ENCODE measurements around the gene GALK1.

DNA sequence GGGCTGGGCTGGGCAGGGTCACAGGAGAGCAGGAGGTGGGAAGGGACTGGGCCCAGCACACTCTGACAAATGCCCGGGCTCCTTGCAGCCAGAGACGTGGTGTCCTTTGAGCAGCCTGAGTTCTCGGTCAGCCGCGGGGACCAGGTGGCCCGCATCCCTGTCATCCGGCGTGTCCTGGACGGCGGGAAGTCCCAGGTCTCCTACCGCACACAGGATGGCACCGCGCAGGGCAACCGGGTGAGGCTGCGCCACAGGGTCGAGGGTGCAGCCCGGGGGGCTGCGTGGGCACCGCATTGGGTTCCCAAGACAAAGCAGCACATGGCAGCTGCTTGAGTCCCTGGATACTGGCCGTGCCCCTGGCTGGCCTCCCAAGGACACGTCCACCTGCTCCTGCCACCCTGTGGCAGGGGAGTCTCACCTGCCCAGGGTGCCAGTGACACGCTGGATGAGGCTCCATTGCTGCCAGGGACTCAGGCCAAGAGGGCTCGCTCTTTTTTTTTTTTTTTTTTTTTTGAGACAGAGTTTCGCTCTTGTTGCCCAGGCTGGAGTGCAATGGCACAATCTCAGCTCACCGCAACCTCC lies 21.3 kb downstream of the GALK1 start:
- TF ChIP-seq, protein P1, sequence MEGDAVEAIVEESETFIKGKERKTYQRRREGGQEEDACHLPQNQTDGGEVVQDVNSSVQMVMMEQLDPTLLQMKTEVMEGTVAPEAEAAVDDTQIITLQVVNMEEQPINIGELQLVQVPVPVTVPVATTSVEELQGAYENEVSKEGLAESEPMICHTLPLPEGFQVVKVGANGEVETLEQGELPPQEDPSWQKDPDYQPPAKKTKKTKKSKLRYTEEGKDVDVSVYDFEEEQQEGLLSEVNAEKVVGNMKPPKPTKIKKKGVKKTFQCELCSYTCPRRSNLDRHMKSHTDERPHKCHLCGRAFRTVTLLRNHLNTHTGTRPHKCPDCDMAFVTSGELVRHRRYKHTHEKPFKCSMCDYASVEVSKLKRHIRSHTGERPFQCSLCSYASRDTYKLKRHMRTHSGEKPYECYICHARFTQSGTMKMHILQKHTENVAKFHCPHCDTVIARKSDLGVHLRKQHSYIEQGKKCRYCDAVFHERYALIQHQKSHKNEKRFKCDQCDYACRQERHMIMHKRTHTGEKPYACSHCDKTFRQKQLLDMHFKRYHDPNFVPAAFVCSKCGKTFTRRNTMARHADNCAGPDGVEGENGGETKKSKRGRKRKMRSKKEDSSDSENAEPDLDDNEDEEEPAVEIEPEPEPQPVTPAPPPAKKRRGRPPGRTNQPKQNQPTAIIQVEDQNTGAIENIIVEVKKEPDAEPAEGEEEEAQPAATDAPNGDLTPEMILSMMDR (IDR thresholded peaks at IDR 0.05 in 2 of 3, conservative IDR thresholded peaks at IDR 0.05 in 1 of 3; ENCODE audit: insufficient read depth in 2 of 3, low read depth in 1 of 3, low read length in 3 of 3): no peak
- TF ChIP-seq KAT8 (IDR thresholded peaks at IDR 0.05; ENCODE audit: low read depth): no peak
- no peak for TF ChIP-seq ZNF77 (CRISPR knock-in tag; IDR thresholded peaks at IDR 0.05)
- no peak for TF ChIP-seq SIN3A (IDR thresholded peaks at IDR 0.05; ENCODE audit: borderline replicate concordance in 2 of 2, control insufficient read depth in 1 of 2, low read depth in 2 of 2, low read length in 2 of 2)
- TF ChIP-seq, protein P2, sequence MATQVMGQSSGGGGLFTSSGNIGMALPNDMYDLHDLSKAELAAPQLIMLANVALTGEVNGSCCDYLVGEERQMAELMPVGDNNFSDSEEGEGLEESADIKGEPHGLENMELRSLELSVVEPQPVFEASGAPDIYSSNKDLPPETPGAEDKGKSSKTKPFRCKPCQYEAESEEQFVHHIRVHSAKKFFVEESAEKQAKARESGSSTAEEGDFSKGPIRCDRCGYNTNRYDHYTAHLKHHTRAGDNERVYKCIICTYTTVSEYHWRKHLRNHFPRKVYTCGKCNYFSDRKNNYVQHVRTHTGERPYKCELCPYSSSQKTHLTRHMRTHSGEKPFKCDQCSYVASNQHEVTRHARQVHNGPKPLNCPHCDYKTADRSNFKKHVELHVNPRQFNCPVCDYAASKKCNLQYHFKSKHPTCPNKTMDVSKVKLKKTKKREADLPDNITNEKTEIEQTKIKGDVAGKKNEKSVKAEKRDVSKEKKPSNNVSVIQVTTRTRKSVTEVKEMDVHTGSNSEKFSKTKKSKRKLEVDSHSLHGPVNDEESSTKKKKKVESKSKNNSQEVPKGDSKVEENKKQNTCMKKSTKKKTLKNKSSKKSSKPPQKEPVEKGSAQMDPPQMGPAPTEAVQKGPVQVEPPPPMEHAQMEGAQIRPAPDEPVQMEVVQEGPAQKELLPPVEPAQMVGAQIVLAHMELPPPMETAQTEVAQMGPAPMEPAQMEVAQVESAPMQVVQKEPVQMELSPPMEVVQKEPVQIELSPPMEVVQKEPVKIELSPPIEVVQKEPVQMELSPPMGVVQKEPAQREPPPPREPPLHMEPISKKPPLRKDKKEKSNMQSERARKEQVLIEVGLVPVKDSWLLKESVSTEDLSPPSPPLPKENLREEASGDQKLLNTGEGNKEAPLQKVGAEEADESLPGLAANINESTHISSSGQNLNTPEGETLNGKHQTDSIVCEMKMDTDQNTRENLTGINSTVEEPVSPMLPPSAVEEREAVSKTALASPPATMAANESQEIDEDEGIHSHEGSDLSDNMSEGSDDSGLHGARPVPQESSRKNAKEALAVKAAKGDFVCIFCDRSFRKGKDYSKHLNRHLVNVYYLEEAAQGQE (IDR thresholded peaks at IDR 0.05; ENCODE audit: borderline replicate concordance): no peak
- TF ChIP-seq, protein P2 (CRISPR knock-in tag; IDR thresholded peaks at IDR 0.05; ENCODE audit: low read depth): no peak
- TF ChIP-seq ZBTB7A (IDR thresholded peaks at IDR 0.05; ENCODE audit: borderline replicate concordance, control insufficient read depth, low read depth, low read length): no peak
- TF ChIP-seq, protein P3, sequence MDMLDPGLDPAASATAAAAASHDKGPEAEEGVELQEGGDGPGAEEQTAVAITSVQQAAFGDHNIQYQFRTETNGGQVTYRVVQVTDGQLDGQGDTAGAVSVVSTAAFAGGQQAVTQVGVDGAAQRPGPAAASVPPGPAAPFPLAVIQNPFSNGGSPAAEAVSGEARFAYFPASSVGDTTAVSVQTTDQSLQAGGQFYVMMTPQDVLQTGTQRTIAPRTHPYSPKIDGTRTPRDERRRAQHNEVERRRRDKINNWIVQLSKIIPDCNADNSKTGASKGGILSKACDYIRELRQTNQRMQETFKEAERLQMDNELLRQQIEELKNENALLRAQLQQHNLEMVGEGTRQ (CRISPR knock-in tag; IDR thresholded peaks at IDR 0.05): no peak
- TF ChIP-seq CREM (IDR thresholded peaks at IDR 0.05; ENCODE audit: low read depth): no peak
- TF ChIP-seq ZNF140 (CRISPR knock-in tag; IDR thresholded peaks at IDR 0.05): no peak
- TF ChIP-seq TCF7 (IDR thresholded peaks at IDR 0.05; ENCODE audit: borderline replicate concordance): no peak
- TF ChIP-seq ZBED1 (IDR thresholded peaks at IDR 0.05): no peak
- no peak for TF ChIP-seq FOXK2 (conservative IDR thresholded peaks at IDR 0.05 in 1 of 2, IDR thresholded peaks at IDR 0.05 in 1 of 2; ENCODE audit: low read depth in 2 of 2)
- TF ChIP-seq CREB1 (IDR thresholded peaks at IDR 0.05): no peak
- TF ChIP-seq CREB1 (CRISPR knock-in tag; IDR thresholded peaks at IDR 0.05): no peak

Data from K562 (cell line).